Neural cell (in vitro differentiated cells): ENCODE data around the gene HHLA2. TPM values are rescaled to one million over a fixed set of nuclear protein-coding genes. Genes with fewer than 3 reads are reported as not detected.

Experiments used
- H2AFZ ChIP-seq: fragments of 200-600, 300-800 bp; sonication (generic), shearing (Covaris generic); 2 replicates; pipeline ENCODE4 v1.6.0; 2014; ENCODE audit warnings: low read depth, mild to moderate bottlenecking, antibody characterized with exemption, low read length, moderate library complexity
- H3F3A ChIP-seq: fragments of 200-600 bp; shearing (Covaris generic); 2 replicates; pipeline ENCODE4 v1.6.1; 2016; ENCODE audit warnings: mild to moderate bottlenecking, moderate library complexity, mixed read lengths, antibody characterized with exemption, low read length; ENCODE audit not compliant: insufficient read depth, poor library complexity, severe bottlenecking
- H3K27ac ChIP-seq: fragments of 200-600, 300-800 bp; sonication (generic), shearing (Covaris generic); 2 replicates; pipeline ENCODE4 v1.5.1; 2014; ENCODE audit warnings: mild to moderate bottlenecking, low read length, moderate library complexity
- H3K27me3 ChIP-seq: fragments of 300-800, 200-600 bp; sonication (generic), shearing (Covaris generic); 2 replicates; pipeline ENCODE4 v1.6.0; 2014; ENCODE audit warnings: mild to moderate bottlenecking, low read depth, low read length, moderate library complexity; ENCODE audit not compliant: insufficient read depth
- H3K36me3 ChIP-seq: fragments of 300-800, 200-600 bp; sonication (generic), shearing (Covaris generic); 2 replicates; pipeline ENCODE4 v1.5.1; 2014; ENCODE audit warnings: mild to moderate bottlenecking, antibody characterized with exemption, low read length, moderate library complexity; ENCODE audit not compliant: insufficient read depth
- H3K4me2 ChIP-seq: fragments of 300-800, 200-600 bp; sonication (generic), shearing (Covaris generic); 2 replicates; pipeline ENCODE4 v1.6.0; 2014; ENCODE audit warnings: mild to moderate bottlenecking, low read length
- H3K4me3 ChIP-seq: fragments of 300-800, 200-600 bp; sonication (generic), shearing (Covaris generic); 2 replicates; pipeline ENCODE4 v1.5.1; 2014; ENCODE audit warnings: mild to moderate bottlenecking, low read length, moderate library complexity
- H3K79me2 ChIP-seq: fragments of 200-600 bp; shearing (Covaris generic); replicated peaks from 2 replicates; pipeline ENCODE4 v1.6.0; 2014; ENCODE audit warnings: mild to moderate bottlenecking, low read length, moderate library complexity; ENCODE audit not compliant: insufficient read depth
- H3K9ac ChIP-seq: fragments of 300-800, 200-600 bp; sonication (generic), shearing (Covaris generic); 2 replicates; pipeline ENCODE4 v1.6.1; 2016; ENCODE audit warnings: mild to moderate bottlenecking, low read length, mixed read lengths
- H3K9me2 ChIP-seq: fragments of 200-600 bp; shearing (Covaris generic); 2 replicates; pipeline ENCODE4 v1.6.1; 2016; ENCODE audit warnings: mild to moderate bottlenecking, low read length, mixed read lengths; ENCODE audit not compliant: insufficient read depth
- H3K9me3 ChIP-seq: fragments of 200-600, 300-800 bp; sonication (generic), shearing (Covaris generic); 2 replicates; pipeline ENCODE4 v1.6.1; 2016; ENCODE audit warnings: mild to moderate bottlenecking, mixed run types, low read length, moderate library complexity, mixed read lengths
- H4K20me1 ChIP-seq: fragments of 200-600 bp; shearing (Covaris generic); 2 replicates; pipeline ENCODE4 v1.6.1; 2016; ENCODE audit warnings: mild to moderate bottlenecking, mixed run types; ENCODE audit not compliant: insufficient read depth
- EP300 ChIP-seq: fragments of 450-650 bp; conservative IDR thresholded peaks from 2 replicates; pipeline ENCODE4 v1.6.1; 2014; ENCODE audit warnings: antibody characterized with exemption, mild to moderate bottlenecking, moderate library complexity; ENCODE audit not compliant: poor library complexity, severe bottlenecking
- EZH2 ChIP-seq: fragments of 200-600, 300-800 bp; shearing (Covaris generic), sonication (generic); IDR thresholded peaks from 2 replicates; pipeline ENCODE4 v1.6.1; 2014; ENCODE audit warnings: antibody characterized with exemption, low read length, borderline replicate concordance, mild to moderate bottlenecking; ENCODE audit not compliant: insufficient read depth, poor library complexity, severe bottlenecking
- MXI1 ChIP-seq: fragments of 450-650 bp; conservative IDR thresholded peaks from 2 replicates; pipeline ENCODE4 v1.6.1; 2014; ENCODE audit warnings: antibody characterized with exemption, mild to moderate bottlenecking; ENCODE audit not compliant: poor library complexity, severe bottlenecking
- POLR2AphosphoS5 ChIP-seq: IDR thresholded peaks from 2 replicates; pipeline ENCODE4 v1.6.1; 2012
- RAD21 ChIP-seq: fragments of 450-650 bp; conservative IDR thresholded peaks from 2 replicates; pipeline ENCODE4 v1.6.1; 2014; ENCODE audit warnings: antibody characterized with exemption, mild to moderate bottlenecking, moderate library complexity
- SMC3 ChIP-seq: fragments of 450-650 bp; conservative IDR thresholded peaks from 2 replicates; pipeline ENCODE4 v1.6.1; 2014; ENCODE audit warnings: antibody characterized with exemption, mild to moderate bottlenecking, moderate library complexity; ENCODE audit not compliant: poor library complexity
- TAF1 ChIP-seq: IDR thresholded peaks from 2 replicates; pipeline ENCODE4 v1.6.1; 2012; ENCODE audit warnings: low read depth
- polyA plus RNA-seq: library from polyadenylated mRNA; depleted of rRNA; stranded (reverse); fragments of >200 nt; gene quantifications from 2 replicates; pipeline ENCODE4 v1.2.3, GENCODE V29; 2014
- TF ChIP-seq, protein P1 (sequence below): fragments of 450-650 bp; IDR thresholded peaks from 2 replicates; pipeline ENCODE4 v1.5.1; 2014; ENCODE audit warnings: antibody characterized with exemption, mild to moderate bottlenecking, moderate library complexity; ENCODE audit not compliant: poor library complexity, severe bottlenecking
- TF ChIP-seq, protein P2 (sequence below): IDR thresholded peaks from 2 replicates; pipeline ENCODE4 v1.6.1; 2012; ENCODE audit warnings: borderline replicate concordance

Gene HHLA2
- polyA plus RNA-seq, 1 donor from 2014 or later: not detected

DNA sequence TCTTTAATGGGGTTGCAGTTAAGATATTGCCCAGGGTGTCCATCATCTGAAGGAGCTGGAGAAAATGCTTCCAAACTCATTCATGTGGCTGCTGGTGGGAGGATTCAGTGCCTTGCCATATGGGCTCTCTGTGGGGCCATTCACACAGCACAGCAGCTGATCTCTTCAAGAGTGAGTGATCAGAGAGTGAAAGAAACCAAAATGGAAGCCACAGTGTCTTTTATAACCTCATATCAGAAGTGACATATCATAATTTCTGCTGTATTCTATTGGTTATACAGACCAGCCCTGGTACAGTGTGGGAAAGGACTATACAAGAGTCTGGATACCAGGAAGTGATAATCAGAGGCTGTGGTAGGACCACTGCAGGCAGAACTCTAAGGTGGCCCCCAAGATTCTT lies 33.6 kb downstream of the HHLA2 start:
- H2AFZ ChIP-seq: no peak overlapping the region
- no peak overlapping the region for H3K9ac ChIP-seq
- H3F3A ChIP-seq: no peaks in the 10 kb centered on the region
- no peak overlapping the region for H3K27ac ChIP-seq
- no peaks in the 10 kb centered on the region for H3K9me3 ChIP-seq
- H3K36me3 ChIP-seq: no peaks in the 10 kb centered on the region
- H3K79me2 ChIP-seq: no peaks in the 10 kb centered on the region
- H3K27me3 ChIP-seq: no peaks in the 10 kb centered on the region
- no peak overlapping the region for H3K4me3 ChIP-seq
- H3K4me2 ChIP-seq: no peak overlapping the region
- no peaks in the 10 kb centered on the region for H3K9me2 ChIP-seq
- TF ChIP-seq TAF1: no peak
- no peak for TF ChIP-seq MXI1
- no peak for TF ChIP-seq RAD21
- TF ChIP-seq, protein P1, sequence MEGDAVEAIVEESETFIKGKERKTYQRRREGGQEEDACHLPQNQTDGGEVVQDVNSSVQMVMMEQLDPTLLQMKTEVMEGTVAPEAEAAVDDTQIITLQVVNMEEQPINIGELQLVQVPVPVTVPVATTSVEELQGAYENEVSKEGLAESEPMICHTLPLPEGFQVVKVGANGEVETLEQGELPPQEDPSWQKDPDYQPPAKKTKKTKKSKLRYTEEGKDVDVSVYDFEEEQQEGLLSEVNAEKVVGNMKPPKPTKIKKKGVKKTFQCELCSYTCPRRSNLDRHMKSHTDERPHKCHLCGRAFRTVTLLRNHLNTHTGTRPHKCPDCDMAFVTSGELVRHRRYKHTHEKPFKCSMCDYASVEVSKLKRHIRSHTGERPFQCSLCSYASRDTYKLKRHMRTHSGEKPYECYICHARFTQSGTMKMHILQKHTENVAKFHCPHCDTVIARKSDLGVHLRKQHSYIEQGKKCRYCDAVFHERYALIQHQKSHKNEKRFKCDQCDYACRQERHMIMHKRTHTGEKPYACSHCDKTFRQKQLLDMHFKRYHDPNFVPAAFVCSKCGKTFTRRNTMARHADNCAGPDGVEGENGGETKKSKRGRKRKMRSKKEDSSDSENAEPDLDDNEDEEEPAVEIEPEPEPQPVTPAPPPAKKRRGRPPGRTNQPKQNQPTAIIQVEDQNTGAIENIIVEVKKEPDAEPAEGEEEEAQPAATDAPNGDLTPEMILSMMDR: no peak
- TF ChIP-seq, protein P2, sequence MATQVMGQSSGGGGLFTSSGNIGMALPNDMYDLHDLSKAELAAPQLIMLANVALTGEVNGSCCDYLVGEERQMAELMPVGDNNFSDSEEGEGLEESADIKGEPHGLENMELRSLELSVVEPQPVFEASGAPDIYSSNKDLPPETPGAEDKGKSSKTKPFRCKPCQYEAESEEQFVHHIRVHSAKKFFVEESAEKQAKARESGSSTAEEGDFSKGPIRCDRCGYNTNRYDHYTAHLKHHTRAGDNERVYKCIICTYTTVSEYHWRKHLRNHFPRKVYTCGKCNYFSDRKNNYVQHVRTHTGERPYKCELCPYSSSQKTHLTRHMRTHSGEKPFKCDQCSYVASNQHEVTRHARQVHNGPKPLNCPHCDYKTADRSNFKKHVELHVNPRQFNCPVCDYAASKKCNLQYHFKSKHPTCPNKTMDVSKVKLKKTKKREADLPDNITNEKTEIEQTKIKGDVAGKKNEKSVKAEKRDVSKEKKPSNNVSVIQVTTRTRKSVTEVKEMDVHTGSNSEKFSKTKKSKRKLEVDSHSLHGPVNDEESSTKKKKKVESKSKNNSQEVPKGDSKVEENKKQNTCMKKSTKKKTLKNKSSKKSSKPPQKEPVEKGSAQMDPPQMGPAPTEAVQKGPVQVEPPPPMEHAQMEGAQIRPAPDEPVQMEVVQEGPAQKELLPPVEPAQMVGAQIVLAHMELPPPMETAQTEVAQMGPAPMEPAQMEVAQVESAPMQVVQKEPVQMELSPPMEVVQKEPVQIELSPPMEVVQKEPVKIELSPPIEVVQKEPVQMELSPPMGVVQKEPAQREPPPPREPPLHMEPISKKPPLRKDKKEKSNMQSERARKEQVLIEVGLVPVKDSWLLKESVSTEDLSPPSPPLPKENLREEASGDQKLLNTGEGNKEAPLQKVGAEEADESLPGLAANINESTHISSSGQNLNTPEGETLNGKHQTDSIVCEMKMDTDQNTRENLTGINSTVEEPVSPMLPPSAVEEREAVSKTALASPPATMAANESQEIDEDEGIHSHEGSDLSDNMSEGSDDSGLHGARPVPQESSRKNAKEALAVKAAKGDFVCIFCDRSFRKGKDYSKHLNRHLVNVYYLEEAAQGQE: no peak
- no peak for TF ChIP-seq POLR2AphosphoS5
- TF ChIP-seq SMC3: no peak
- TF ChIP-seq EZH2: no peak
- no peak for TF ChIP-seq EP300
- H4K20me1 ChIP-seq: no peaks in the 10 kb centered on the region

DNA sequence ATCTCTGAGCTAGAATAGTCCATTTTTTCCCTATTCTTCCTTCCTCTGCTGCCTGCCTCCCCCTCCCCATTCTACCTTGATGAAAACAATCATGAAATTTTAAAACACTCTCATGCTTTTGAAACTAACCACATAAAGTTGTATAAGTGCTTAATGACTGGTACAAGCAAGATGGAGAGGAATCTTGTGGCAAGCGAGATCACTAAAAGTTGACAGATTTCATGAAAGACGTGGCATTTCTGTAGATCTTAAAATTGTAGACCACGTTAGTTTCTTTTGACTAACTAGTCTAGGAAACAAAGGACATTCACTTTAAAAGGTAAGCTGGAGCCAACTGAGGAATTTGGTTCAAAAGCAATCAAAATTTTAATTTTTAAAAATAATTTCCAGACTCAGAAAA lies 35.4 kb downstream of the HHLA2 start:
- Histone ChIP-seq H3K9ac (no peak overlapping the region), H3K27ac (no peak overlapping the region), H4K20me1 (no peaks in the 10 kb centered on the region), H2AFZ (no peak overlapping the region), H3K9me3 (no peaks in the 10 kb centered on the region), H3K79me2 (no peaks in the 10 kb centered on the region), H3F3A (no peaks in the 10 kb centered on the region), H3K4me2 (no peak overlapping the region), H3K36me3 (no peaks in the 10 kb centered on the region), H3K27me3 (no peaks in the 10 kb centered on the region), H3K4me3 (no peak overlapping the region), H3K9me2 (no peaks in the 10 kb centered on the region)
- TF ChIP-seq MXI1 (no peak), RAD21 (no peak), EP300 (no peak), TAF1 (no peak), POLR2AphosphoS5 (no peak), EZH2 (no peak), SMC3 (no peak)
- TF ChIP-seq, protein P2: no peak
- TF ChIP-seq, protein P1: no peak
